ENCODE results near the gene FOXB1.

Gene FOXB1

DNA sequence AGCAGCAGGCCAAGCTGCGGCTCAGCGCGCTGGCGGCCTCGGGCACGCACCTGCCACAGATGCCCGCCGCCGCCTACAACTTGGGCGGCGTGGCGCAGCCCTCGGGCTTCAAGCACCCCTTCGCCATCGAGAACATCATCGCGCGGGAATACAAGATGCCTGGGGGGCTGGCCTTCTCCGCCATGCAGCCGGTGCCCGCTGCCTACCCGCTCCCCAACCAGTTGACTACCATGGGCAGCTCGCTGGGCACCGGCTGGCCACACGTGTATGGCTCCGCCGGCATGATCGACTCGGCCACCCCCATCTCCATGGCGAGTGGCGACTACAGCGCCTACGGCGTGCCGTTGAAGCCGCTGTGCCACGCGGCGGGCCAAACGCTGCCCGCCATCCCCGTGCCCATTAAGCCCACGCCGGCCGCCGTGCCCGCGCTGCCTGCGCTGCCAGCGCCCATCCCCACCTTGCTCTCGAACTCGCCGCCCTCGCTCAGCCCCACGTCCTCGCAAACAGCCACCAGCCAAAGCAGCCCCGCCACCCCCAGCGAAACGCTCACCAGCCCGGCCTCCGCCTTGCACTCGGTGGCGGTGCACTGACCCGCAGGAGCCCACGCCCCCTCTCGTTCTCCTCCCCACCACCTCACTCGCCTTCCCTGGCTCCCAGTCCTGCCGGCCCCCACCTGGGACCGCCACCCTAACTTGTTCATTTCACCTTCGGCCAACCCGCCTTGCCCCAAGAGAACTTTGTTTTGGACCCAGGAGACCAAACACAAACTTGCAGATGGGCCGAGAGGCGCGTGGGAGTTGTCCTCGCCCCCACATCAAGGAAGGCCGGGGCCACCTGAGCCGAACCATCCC lies 1.5 kb downstream of the FOXB1 start:
- peaks cover 93% of the 10 kb centered on the region for H3K27me3 ChIP-seq (replicated peaks; ENCODE audit: control insufficient read depth, insufficient read depth, low read length, poor library complexity, severe bottlenecking)
- no peaks in the 10 kb centered on the region for H3K36me3 ChIP-seq (ENCODE audit: control insufficient read depth, insufficient read depth, low read length)
- DNase-seq: no peak
- no peaks in the 10 kb centered on the region for H3K9me3 ChIP-seq (ENCODE audit: control insufficient read depth, low read length)
- peaks cover 28% of the 10 kb centered on the region for H3K4me1 ChIP-seq (ENCODE audit: control insufficient read depth, insufficient read depth, low read length, poor library complexity, severe bottlenecking)
- no peak overlapping the region for H3K27ac ChIP-seq (ENCODE audit: insufficient read depth, low read length, poor library complexity, severe bottlenecking)
- H3K4me3 ChIP-seq (ENCODE audit: insufficient read depth, low read depth, low read length, poor library complexity, severe bottlenecking): peak overlapping the region; percentile 58

GRCh38 chr15:60006203-60006862 lies 2.2 kb downstream of the FOXB1 start:
- DNase-seq: peak; percentile 38 to 52 (median 43)

GRCh38 chr15:60006873-60007272 lies 2.8 kb downstream of the FOXB1 start:
- no peak for DNase-seq
- Histone ChIP-seq H3K36me3 (ENCODE audit: control insufficient read depth, insufficient read depth, low read length) (no peaks in the 10 kb centered on the region), H3K4me1 (ENCODE audit: control insufficient read depth, insufficient read depth, low read length, poor library complexity, severe bottlenecking) (peaks cover 28% of the 10 kb centered on the region)

More at GRCh38 chr15:60006203-60006862, 2.2 kb downstream of the FOXB1 start:
- peaks cover 91% of the 10 kb centered on the region for H3K27me3 ChIP-seq (replicated peaks; ENCODE audit: control insufficient read depth, insufficient read depth, low read length, poor library complexity, severe bottlenecking)
- no peak overlapping the region for H3K27ac ChIP-seq (ENCODE audit: insufficient read depth, low read length, poor library complexity, severe bottlenecking)
- H3K36me3 ChIP-seq (ENCODE audit: control insufficient read depth, insufficient read depth, low read length): no peaks in the 10 kb centered on the region
- peaks cover 28% of the 10 kb centered on the region for H3K4me1 ChIP-seq (ENCODE audit: control insufficient read depth, insufficient read depth, low read length, poor library complexity, severe bottlenecking)
- H3K9me3 ChIP-seq (ENCODE audit: control insufficient read depth, low read length): no peaks in the 10 kb centered on the region
- H3K4me3 ChIP-seq (ENCODE audit: insufficient read depth, low read depth, low read length, poor library complexity, severe bottlenecking): peak overlapping the region; percentile 58

GRCh38 chr15:60009124-60009960 lies 5.2 kb downstream of the FOXB1 start:
- H3K27ac ChIP-seq (ENCODE audit: insufficient read depth, low read length, poor library complexity, severe bottlenecking): no peak overlapping the region
- H3K27me3 ChIP-seq (replicated peaks; ENCODE audit: control insufficient read depth, insufficient read depth, low read length, poor library complexity, severe bottlenecking): peaks cover 64% of the 10 kb centered on the region
- no peaks in the 10 kb centered on the region for H3K36me3 ChIP-seq (ENCODE audit: control insufficient read depth, insufficient read depth, low read length)
- no peak for DNase-seq
- no peaks in the 10 kb centered on the region for H3K9me3 ChIP-seq (ENCODE audit: control insufficient read depth, low read length)
- no peak overlapping the region for H3K4me3 ChIP-seq (ENCODE audit: insufficient read depth, low read depth, low read length, poor library complexity, severe bottlenecking)
- peaks cover 22% of the 10 kb centered on the region for H3K4me1 ChIP-seq (ENCODE audit: control insufficient read depth, insufficient read depth, low read length, poor library complexity, severe bottlenecking)

More at GRCh38 chr15:60006873-60007272, 2.8 kb downstream of the FOXB1 start:
- peak overlapping the region; percentile 58 for H3K4me3 ChIP-seq (ENCODE audit: insufficient read depth, low read depth, low read length, poor library complexity, severe bottlenecking)
- H3K9me3 ChIP-seq (ENCODE audit: control insufficient read depth, low read length): no peaks in the 10 kb centered on the region
- peaks cover 88% of the 10 kb centered on the region for H3K27me3 ChIP-seq (replicated peaks; ENCODE audit: control insufficient read depth, insufficient read depth, low read length, poor library complexity, severe bottlenecking)
- no peak overlapping the region for H3K27ac ChIP-seq (ENCODE audit: insufficient read depth, low read length, poor library complexity, severe bottlenecking)

- Histone ChIP-seq H3K9me3 (ENCODE audit: control insufficient read depth, low read length) (no peaks in the 10 kb centered on the region), H3K27ac (ENCODE audit: insufficient read depth, low read length, poor library complexity, severe bottlenecking) (no peak overlapping the region), H3K4me3 (ENCODE audit: insufficient read depth, low read depth, low read length, poor library complexity, severe bottlenecking) (no peak overlapping the region), H3K4me1 (ENCODE audit: control insufficient read depth, insufficient read depth, low read length, poor library complexity, severe bottlenecking) (peaks cover 13% of the 10 kb centered on the region), H3K27me3 (replicated peaks; ENCODE audit: control insufficient read depth, insufficient read depth, low read length, poor library complexity, severe bottlenecking) (peaks cover 56% of the 10 kb centered on the region), H3K36me3 (ENCODE audit: control insufficient read depth, insufficient read depth, low read length) (no peaks in the 10 kb centered on the region)
- DNase-seq: no peak
These were observed 6.0 kb downstream of the FOXB1 start for GRCh38 chr15:60009980-60010732.

GRCh38 chr15:60010858-60011257 lies 6.7 kb downstream of the FOXB1 start:
- H3K4me1 ChIP-seq (ENCODE audit: control insufficient read depth, insufficient read depth, low read length, poor library complexity, severe bottlenecking): peaks cover 6% of the 10 kb centered on the region
- H3K4me3 ChIP-seq (ENCODE audit: insufficient read depth, low read depth, low read length, poor library complexity, severe bottlenecking): no peak overlapping the region
- H3K9me3 ChIP-seq (ENCODE audit: control insufficient read depth, low read length): no peaks in the 10 kb centered on the region
- no peak overlapping the region for H3K27ac ChIP-seq (ENCODE audit: insufficient read depth, low read length, poor library complexity, severe bottlenecking)
- DNase-seq: no peak
- H3K36me3 ChIP-seq (ENCODE audit: control insufficient read depth, insufficient read depth, low read length): no peaks in the 10 kb centered on the region
- H3K27me3 ChIP-seq (replicated peaks; ENCODE audit: control insufficient read depth, insufficient read depth, low read length, poor library complexity, severe bottlenecking): peaks cover 49% of the 10 kb centered on the region

DNA sequence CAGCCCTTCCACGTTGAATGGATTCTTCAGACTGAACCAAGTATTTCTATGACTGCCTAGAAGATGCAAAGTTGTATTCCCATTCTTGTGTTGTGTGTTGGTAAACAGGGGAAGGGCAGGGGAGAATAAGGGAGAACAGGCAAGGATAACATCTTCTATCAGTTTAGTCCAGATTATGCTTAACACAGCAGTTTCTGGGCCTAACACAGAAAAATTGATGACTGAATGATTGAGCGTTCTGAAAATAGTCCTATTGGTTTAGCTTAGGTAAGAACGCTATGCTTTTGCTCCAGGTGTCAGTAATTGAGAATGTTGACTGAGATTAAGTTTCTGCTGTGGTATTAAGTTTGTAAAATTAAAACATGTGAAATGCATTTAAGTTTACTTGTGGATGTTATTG lies 8.6 kb downstream of the FOXB1 start:
- peaks cover 32% of the 10 kb centered on the region for H3K27me3 ChIP-seq (replicated peaks; ENCODE audit: control insufficient read depth, insufficient read depth, low read length, poor library complexity, severe bottlenecking)
- no peak overlapping the region for H3K4me3 ChIP-seq (ENCODE audit: insufficient read depth, low read depth, low read length, poor library complexity, severe bottlenecking)
- H3K36me3 ChIP-seq (ENCODE audit: control insufficient read depth, insufficient read depth, low read length): no peaks in the 10 kb centered on the region
- H3K9me3 ChIP-seq (ENCODE audit: control insufficient read depth, low read length): peaks cover 3% of the 10 kb centered on the region
- H3K4me1 ChIP-seq (ENCODE audit: control insufficient read depth, insufficient read depth, low read length, poor library complexity, severe bottlenecking): no peaks in the 10 kb centered on the region
- no peak for DNase-seq
- H3K27ac ChIP-seq (ENCODE audit: insufficient read depth, low read length, poor library complexity, severe bottlenecking): no peak overlapping the region

GRCh38 chr15:60017538-60018520 lies 13.7 kb downstream of the FOXB1 start:
- Histone ChIP-seq H3K9me3 (ENCODE audit: control insufficient read depth, low read length) (peaks cover 3% of the 10 kb centered on the region), H3K4me3 (ENCODE audit: insufficient read depth, low read depth, low read length, poor library complexity, severe bottlenecking) (no peak overlapping the region), H3K36me3 (ENCODE audit: control insufficient read depth, insufficient read depth, low read length) (no peaks in the 10 kb centered on the region), H3K4me1 (ENCODE audit: control insufficient read depth, insufficient read depth, low read length, poor library complexity, severe bottlenecking) (no peaks in the 10 kb centered on the region), H3K27me3 (replicated peaks; ENCODE audit: control insufficient read depth, insufficient read depth, low read length, poor library complexity, severe bottlenecking) (no peaks in the 10 kb centered on the region), H3K27ac (ENCODE audit: insufficient read depth, low read length, poor library complexity, severe bottlenecking) (no peak overlapping the region)
- no peak for DNase-seq
